HG03175 (cell line): ENCODE results near the gene ASCC2.
"Not testable (repeated sequence)": the region's sequence is repeated elsewhere in the genome, so short reads cannot be mapped to it uniquely, and the experiment has no call there.

Source experiments
- ATAC-seq: cut with Tn5 transposase; IDR thresholded peaks from one replicate; pipeline ENCODE4 v1.9.1; 2021; ENCODE audit warnings: mild to moderate bottlenecking, moderate library complexity; ENCODE audit not compliant: unreplicated experiment

Gene ASCC2

GRCh38 chr22:29758068-29758622 lies 79.9 kb downstream of the ASCC2 start:
- no peak for ATAC-seq

GRCh38 chr22:29757096-29757495 lies 81.0 kb downstream of the ASCC2 start:
- ATAC-seq = no peak

GRCh38 chr22:29756341-29756740 lies 81.7 kb downstream of the ASCC2 start:
- ATAC-seq = no peak

- no peak for ATAC-seq
Measured at GRCh38 chr22:29755889-29756288, 82.2 kb downstream of the ASCC2 start.

GRCh38 chr22:29754658-29755395 lies 83.2 kb downstream of the ASCC2 start:
- not testable (repeated sequence) for ATAC-seq

GRCh38 chr22:29753808-29754657 lies 84.0 kb downstream of the ASCC2 start:
- ATAC-seq = no peak

GRCh38 chr22:29751669-29752068 lies 86.4 kb downstream of the ASCC2 start:
- ATAC-seq = no peak

GRCh38 chr22:29750559-29751538 lies 87.2 kb downstream of the ASCC2 start:
- no peak for ATAC-seq

GRCh38 chr22:29750029-29750428 lies 88.0 kb downstream of the ASCC2 start:
- no peak for ATAC-seq

- no peak for ATAC-seq
Measured at GRCh38 chr22:29748248-29748893, 89.7 kb downstream of the ASCC2 start.

GRCh38 chr22:29747832-29748231 lies 90.2 kb downstream of the ASCC2 start:
- ATAC-seq = no peak

GRCh38 chr22:29744902-29745301 lies 93.2 kb downstream of the ASCC2 start:
- ATAC-seq = no peak

GRCh38 chr22:29742326-29742725 lies 95.7 kb downstream of the ASCC2 start:
- no peak for ATAC-seq

- ATAC-seq = no peak
Measured at GRCh38 chr22:29741926-29742325, 96.1 kb downstream of the ASCC2 start.

- ATAC-seq = no peak
Measured at GRCh38 chr22:29740216-29740615, 97.9 kb downstream of the ASCC2 start.

GRCh38 chr22:29739346-29739875 lies 98.7 kb downstream of the ASCC2 start:
- ATAC-seq = no peak
